Mesenchymal stem cell (in vitro differentiated cells and primary cell): ENCODE results near the gene TBCE.

Experiments
- DNase-seq: peaks from one replicate; pipeline ENCODE4 v3.0.0-alpha.2; 2013
- H2AFZ ChIP-seq: one replicate; pipeline ENCODE4 v1.6.1; 2013; ENCODE audit warnings: low read depth, mild to moderate bottlenecking, control low read depth, inconsistent platforms, low read length, moderate library complexity
- H2AK5ac ChIP-seq: 2 replicates; pipeline ENCODE4 v1.6.1; 2013; ENCODE audit warnings: low read length, moderate library complexity, mild to moderate bottlenecking, inconsistent platforms; ENCODE audit not compliant: severe bottlenecking
- H2BK120ac ChIP-seq: one replicate; pipeline ENCODE4 v1.6.1; 2013; ENCODE audit warnings: low read depth, mild to moderate bottlenecking, inconsistent platforms, low read length, moderate library complexity
- H2BK12ac ChIP-seq, 2 experiments: one replicate each; pipeline ENCODE4 v1.6.1; 2013; ENCODE audit warnings: inconsistent platforms in 2 of 2, low read length in 2 of 2, mild to moderate bottlenecking in 2 of 2, moderate library complexity in 2 of 2, control low read depth in 1 of 2
- H2BK15ac ChIP-seq: one replicate; pipeline ENCODE4 v1.6.1; 2013; ENCODE audit warnings: mild to moderate bottlenecking, low read depth, inconsistent platforms; ENCODE audit not compliant: poor library complexity, severe bottlenecking
- H2BK5ac ChIP-seq: 2 replicates; pipeline ENCODE4 v1.6.1; 2013; ENCODE audit warnings: low read depth, mild to moderate bottlenecking, low read length, control low read depth, inconsistent platforms; ENCODE audit not compliant: poor library complexity, severe bottlenecking
- H3K14ac ChIP-seq, 2 experiments: one replicate each; pipeline ENCODE4 v1.6.1; 2013; ENCODE audit warnings: inconsistent platforms in 2 of 2, low read length in 2 of 2, control low read depth in 1 of 2, mild to moderate bottlenecking in 1 of 2, moderate library complexity in 1 of 2
- H3K18ac ChIP-seq, 2 experiments: one replicate each; pipeline ENCODE4 v1.6.1; 2013; ENCODE audit warnings: inconsistent platforms in 2 of 2, low read length in 2 of 2, control low read depth in 1 of 2, low read depth in 1 of 2, mild to moderate bottlenecking in 1 of 2
- H3K23ac ChIP-seq, 2 experiments: one replicate each; pipeline ENCODE4 v1.6.1; 2013; ENCODE audit warnings: inconsistent platforms in 2 of 2, low read length in 2 of 2, mild to moderate bottlenecking in 2 of 2, moderate library complexity in 2 of 2, control low read depth in 1 of 2
- H3K27ac ChIP-seq: 2 replicates; pipeline ENCODE4 v1.5.1; 2013; ENCODE audit warnings: mild to moderate bottlenecking, moderate library complexity, low read length, control low read depth, inconsistent platforms; ENCODE audit not compliant: poor library complexity, severe bottlenecking
- H3K27me3 ChIP-seq, 2 experiments: 2 replicates each; pipeline versions ENCODE4 v1.6.1 to v1.7.0; 2013; ENCODE audit warnings: low read length in 2 of 2, mild to moderate bottlenecking in 2 of 2, moderate library complexity in 2 of 2, control low read depth in 1 of 2, inconsistent platforms in 1 of 2; ENCODE audit not compliant: control insufficient read depth in 1 of 2, insufficient read depth in 1 of 2
- H3K36me3 ChIP-seq, 2 experiments: 2 replicates each; pipeline versions ENCODE4 v1.6.1 to v1.7.0; 2013; ENCODE audit warnings: low read length in 2 of 2, control low read depth in 1 of 2, inconsistent platforms in 1 of 2, low read depth in 1 of 2, mild to moderate bottlenecking in 1 of 2; ENCODE audit not compliant: insufficient read depth in 2 of 2, control insufficient read depth in 1 of 2
- H3K4ac ChIP-seq, 2 experiments: one replicate each; pipeline ENCODE4 v1.6.1; 2013; ENCODE audit warnings: inconsistent platforms in 2 of 2, low read length in 2 of 2, mild to moderate bottlenecking in 2 of 2, moderate library complexity in 2 of 2, control low read depth in 1 of 2, low read depth in 1 of 2
- H3K4me1 ChIP-seq: 2 replicates; pipeline ENCODE4 v1.6.1; 2013; ENCODE audit warnings: low read depth, low read length, control low read depth; ENCODE audit not compliant: control insufficient read depth, insufficient read depth
- H3K4me2 ChIP-seq: 2 replicates; pipeline ENCODE4 v1.6.1; 2013; ENCODE audit warnings: low read length, mild to moderate bottlenecking, inconsistent platforms; ENCODE audit not compliant: poor library complexity, severe bottlenecking
- H3K4me3 ChIP-seq, 2 experiments: 2 replicates each; pipeline versions ENCODE4 v1.5.1 to v1.7.0; 2013; ENCODE audit warnings: low read length in 2 of 2, mild to moderate bottlenecking in 2 of 2, control low read depth in 1 of 2, low read depth in 1 of 2; ENCODE audit not compliant: insufficient read depth in 1 of 2
- H3K79me1 ChIP-seq: replicated peaks from 2 replicates; pipeline ENCODE4 v1.6.1; 2013; ENCODE audit warnings: mild to moderate bottlenecking, control low read depth, low read length, inconsistent platforms; ENCODE audit not compliant: poor library complexity, severe bottlenecking
- H3K9ac ChIP-seq: 2 replicates; pipeline ENCODE4 v1.7.0; 2013; ENCODE audit warnings: mild to moderate bottlenecking, low read length, moderate library complexity
- H3K9me3 ChIP-seq: 2 replicates; pipeline ENCODE4 v1.7.0; 2013; ENCODE audit warnings: mild to moderate bottlenecking, low read length; ENCODE audit not compliant: control insufficient read depth
- H4K8ac ChIP-seq: one replicate; pipeline ENCODE4 v1.6.1; 2013; ENCODE audit warnings: inconsistent platforms, mild to moderate bottlenecking, low read length, moderate library complexity
- H4K91ac ChIP-seq: one replicate; pipeline ENCODE4 v1.6.1; 2013; ENCODE audit warnings: mild to moderate bottlenecking, low read length, inconsistent platforms
- WGBS: methylation state at CpG from one replicate; pipeline ENCODE4 v1.1.7; 2013; ENCODE audit warnings: mixed read lengths; 5-methylcytosine and 5-hydroxymethylcytosine counted together

Gene TBCE

DNA sequence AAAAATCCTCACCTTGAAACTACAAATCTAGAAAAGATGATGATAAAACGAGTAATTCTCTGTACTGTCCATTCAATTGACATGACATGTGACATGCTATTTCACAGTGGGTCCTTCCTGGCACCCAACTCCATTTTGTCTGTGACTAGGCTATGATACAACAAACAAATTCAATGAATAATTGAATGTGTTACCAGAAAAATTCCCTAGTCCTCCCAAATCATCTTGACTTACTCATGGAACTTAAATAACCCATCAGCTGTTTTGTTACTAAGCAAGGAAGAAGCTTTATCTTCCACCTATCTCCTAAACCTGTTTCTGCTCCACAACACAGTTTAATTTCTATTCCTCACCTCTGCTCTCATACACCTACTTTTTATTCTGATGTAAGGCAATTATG, 106.6 kb downstream of the TBCE start:
- H3K79me1 ChIP-seq = peaks cover 4% of the 10 kb centered on the region
- H2AK5ac ChIP-seq = no peak overlapping the region
- 100% methylated on average over 1 of the region's 1 CpG for WGBS
- H2BK120ac ChIP-seq = no peak overlapping the region
- no peak overlapping the region for H3K4me2 ChIP-seq
- no peak overlapping the region for H3K4me3 ChIP-seq
- no peak overlapping the region for H3K18ac ChIP-seq
- no peak overlapping the region for H4K8ac ChIP-seq
- no peak overlapping the region for H3K23ac ChIP-seq
- no peaks in the 10 kb centered on the region for H3K27me3 ChIP-seq
- no peak overlapping the region for H4K91ac ChIP-seq
- H2BK12ac ChIP-seq = no peak overlapping the region
- H2BK15ac ChIP-seq = no peak overlapping the region
- H3K27ac ChIP-seq = no peak overlapping the region
- peaks cover 10 to 26% of the 10 kb centered on the region in 2 experiments for H3K36me3 ChIP-seq
- no peaks in the 10 kb centered on the region for H3K9me3 ChIP-seq
- no peak overlapping the region for H2AFZ ChIP-seq
- H3K4ac ChIP-seq = no peak overlapping the region
- H2BK5ac ChIP-seq = no peak overlapping the region
- no peak overlapping the region for H3K14ac ChIP-seq
- no peaks in the 10 kb centered on the region for H3K4me1 ChIP-seq
- DNase-seq = no peak
- no peak overlapping the region for H3K9ac ChIP-seq

DNA sequence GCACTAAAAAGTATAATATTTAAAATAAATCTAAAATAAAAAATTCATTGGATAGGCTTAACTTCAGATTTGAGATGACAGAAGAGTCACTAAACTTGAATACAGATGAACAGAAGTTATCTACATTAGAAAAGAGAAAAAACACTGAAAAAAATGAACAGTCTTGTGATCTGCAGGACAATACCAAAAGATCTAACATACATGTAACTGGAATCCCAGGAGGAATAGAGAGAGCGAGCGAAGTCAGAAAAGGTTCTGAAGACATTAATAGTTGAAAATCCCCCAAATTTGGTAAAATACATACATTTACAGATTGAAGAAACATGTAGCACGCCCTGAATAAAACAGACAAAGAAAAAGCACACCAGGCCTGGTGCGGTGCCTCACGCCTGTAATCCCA, 115.9 kb downstream of the TBCE start:
- no peak overlapping the region for H3K4me3 ChIP-seq
- H2BK12ac ChIP-seq = no peak overlapping the region
- WGBS = 100% methylated on average over 5 of the region's 5 CpGs
- no peaks in the 10 kb centered on the region for H3K9me3 ChIP-seq
- no peak overlapping the region for H2AFZ ChIP-seq
- H3K9ac ChIP-seq = no peak overlapping the region
- H3K4me1 ChIP-seq = no peaks in the 10 kb centered on the region
- H3K79me1 ChIP-seq = peaks cover 15% of the 10 kb centered on the region
- H3K18ac ChIP-seq = no peak overlapping the region
- no peak overlapping the region for H3K14ac ChIP-seq
- H3K36me3 ChIP-seq = peaks cover 16 to 64% of the 10 kb centered on the region in 2 experiments
- no peak overlapping the region for H2BK5ac ChIP-seq
- no peak overlapping the region for H3K27ac ChIP-seq
- DNase-seq = no peak
- H3K4me2 ChIP-seq = no peak overlapping the region
- no peak overlapping the region for H4K8ac ChIP-seq
- H4K91ac ChIP-seq = no peak overlapping the region
- no peak overlapping the region for H3K23ac ChIP-seq
- H3K4ac ChIP-seq = no peak overlapping the region
- H2AK5ac ChIP-seq = no peak overlapping the region
- no peak overlapping the region for H2BK15ac ChIP-seq
- no peak overlapping the region for H2BK120ac ChIP-seq
- H3K27me3 ChIP-seq = no peaks in the 10 kb centered on the region

DNA sequence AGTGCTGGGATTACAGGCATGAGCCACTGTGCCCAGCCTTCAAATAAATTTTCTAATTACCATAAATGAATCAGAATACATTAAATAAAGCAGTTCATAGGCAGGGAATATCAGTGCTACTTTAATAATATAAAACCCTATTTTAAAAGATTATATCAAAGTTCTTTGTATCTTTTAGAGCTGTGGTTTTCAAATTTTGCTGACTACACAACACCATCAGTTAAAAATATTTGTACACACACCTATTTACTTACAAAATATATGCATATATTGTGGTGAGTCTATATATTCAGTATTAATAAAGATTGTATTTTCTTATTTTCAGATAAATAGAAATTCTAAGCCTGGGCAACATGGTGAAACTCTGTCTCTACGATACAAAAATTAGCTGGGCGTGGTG, 118.3 kb downstream of the TBCE start:
- H3K18ac ChIP-seq = no peak overlapping the region
- no peak overlapping the region for H3K4ac ChIP-seq
- peaks cover 7 to 46% of the 10 kb centered on the region in 2 experiments for H3K36me3 ChIP-seq
- no peak overlapping the region for H3K4me2 ChIP-seq
- WGBS = 96% methylated on average over 2 of the region's 2 CpGs
- H2AK5ac ChIP-seq = no peak overlapping the region
- no peak overlapping the region for H3K9ac ChIP-seq
- no peaks in the 10 kb centered on the region for H3K4me1 ChIP-seq
- no peak overlapping the region for H3K27ac ChIP-seq
- no peak overlapping the region for H4K91ac ChIP-seq
- H3K79me1 ChIP-seq = peaks cover 9% of the 10 kb centered on the region
- no peak overlapping the region for H3K4me3 ChIP-seq
- no peak overlapping the region for H3K14ac ChIP-seq
- H3K9me3 ChIP-seq = no peaks in the 10 kb centered on the region
- no peak overlapping the region for H2AFZ ChIP-seq
- DNase-seq = no peak
- H2BK15ac ChIP-seq = no peak overlapping the region
- no peak overlapping the region for H2BK5ac ChIP-seq
- no peak overlapping the region for H2BK120ac ChIP-seq
- H2BK12ac ChIP-seq = no peak overlapping the region
- no peak overlapping the region for H4K8ac ChIP-seq
- no peak overlapping the region for H3K23ac ChIP-seq
- no peaks in the 10 kb centered on the region for H3K27me3 ChIP-seq

DNA sequence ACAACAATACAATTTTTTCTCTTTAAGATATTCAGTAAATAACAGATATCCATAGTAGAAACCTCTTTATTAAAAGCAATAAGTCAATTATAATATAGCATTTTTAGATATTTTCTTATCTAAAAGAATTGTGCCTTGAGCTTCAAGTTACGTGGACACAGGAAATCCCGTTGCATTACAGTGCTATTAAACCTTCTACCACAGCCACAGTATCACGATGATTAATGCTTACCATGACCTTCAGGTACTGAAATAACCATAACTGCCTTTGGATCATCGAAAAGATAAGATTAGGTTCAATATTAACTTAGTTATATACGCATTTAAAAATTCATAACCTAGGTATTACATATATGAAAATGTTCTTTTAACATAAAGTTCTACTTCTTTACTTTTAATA, 119.1 kb downstream of the TBCE start:
- Histone ChIP-seq H3K9ac (no peak overlapping the region), H3K9me3 (no peaks in the 10 kb centered on the region), H3K18ac (no peak overlapping the region), H3K4me2 (no peak overlapping the region), H2BK5ac (no peak overlapping the region), H3K36me3 (peaks cover 5 to 51% of the 10 kb centered on the region in 2 experiments), H3K4me3 (no peak overlapping the region), H3K4me1 (no peaks in the 10 kb centered on the region), H3K27ac (no peak overlapping the region), H3K4ac (no peak overlapping the region), H3K14ac (no peak overlapping the region), H4K8ac (no peak overlapping the region), H4K91ac (no peak overlapping the region), H3K79me1 (peaks cover 8% of the 10 kb centered on the region), H2AK5ac (no peak overlapping the region), H2BK15ac (no peak overlapping the region), H2BK120ac (no peak overlapping the region), H2AFZ (no peak overlapping the region), H3K27me3 (no peaks in the 10 kb centered on the region), H2BK12ac (no peak overlapping the region), H3K23ac (no peak overlapping the region)
- no peak for DNase-seq
- WGBS = 87% methylated on average over 3 of the region's 5 CpGs
